ENCODE results near the gene LCE2C. TPM values are rescaled to one million over a fixed set of nuclear protein-coding genes. Genes with fewer than 3 reads are reported as not detected.
"Not testable (repeated sequence)": the region's sequence is repeated elsewhere in the genome, so short reads cannot be mapped to it uniquely, and the experiment has no call there.

LCE2C gene
- total RNA-seq, 1 donor = not detected

DNA sequence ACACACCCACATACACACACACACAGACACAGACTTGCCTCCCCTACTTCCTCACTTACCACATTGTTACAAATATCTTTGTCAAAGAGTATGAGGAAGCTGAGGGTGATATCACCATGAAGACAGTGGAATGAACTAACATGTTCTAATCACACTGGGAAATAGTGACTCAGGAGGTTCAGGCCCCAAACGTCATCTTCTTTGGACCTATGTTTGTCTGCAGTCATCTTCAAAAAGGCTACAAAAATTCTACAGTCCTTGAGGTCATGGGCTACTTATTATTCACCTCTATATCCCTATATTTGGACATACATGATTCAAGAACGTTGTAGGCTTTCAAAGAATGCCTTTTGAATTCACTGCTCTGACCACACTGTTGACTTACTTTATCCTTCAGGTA is 2.1 kb upstream of the LCE2C start:
- no peak overlapping the region for H3K4me3 ChIP-seq (ENCODE audit: low read depth, low read length)
- no peak for DNase-seq (ENCODE audit: low read depth)
- TF ChIP-seq, protein P1, sequence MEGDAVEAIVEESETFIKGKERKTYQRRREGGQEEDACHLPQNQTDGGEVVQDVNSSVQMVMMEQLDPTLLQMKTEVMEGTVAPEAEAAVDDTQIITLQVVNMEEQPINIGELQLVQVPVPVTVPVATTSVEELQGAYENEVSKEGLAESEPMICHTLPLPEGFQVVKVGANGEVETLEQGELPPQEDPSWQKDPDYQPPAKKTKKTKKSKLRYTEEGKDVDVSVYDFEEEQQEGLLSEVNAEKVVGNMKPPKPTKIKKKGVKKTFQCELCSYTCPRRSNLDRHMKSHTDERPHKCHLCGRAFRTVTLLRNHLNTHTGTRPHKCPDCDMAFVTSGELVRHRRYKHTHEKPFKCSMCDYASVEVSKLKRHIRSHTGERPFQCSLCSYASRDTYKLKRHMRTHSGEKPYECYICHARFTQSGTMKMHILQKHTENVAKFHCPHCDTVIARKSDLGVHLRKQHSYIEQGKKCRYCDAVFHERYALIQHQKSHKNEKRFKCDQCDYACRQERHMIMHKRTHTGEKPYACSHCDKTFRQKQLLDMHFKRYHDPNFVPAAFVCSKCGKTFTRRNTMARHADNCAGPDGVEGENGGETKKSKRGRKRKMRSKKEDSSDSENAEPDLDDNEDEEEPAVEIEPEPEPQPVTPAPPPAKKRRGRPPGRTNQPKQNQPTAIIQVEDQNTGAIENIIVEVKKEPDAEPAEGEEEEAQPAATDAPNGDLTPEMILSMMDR (IDR thresholded peaks at IDR 0.05; ENCODE audit: insufficient read depth, low read depth, low read length) = no peak

DNA sequence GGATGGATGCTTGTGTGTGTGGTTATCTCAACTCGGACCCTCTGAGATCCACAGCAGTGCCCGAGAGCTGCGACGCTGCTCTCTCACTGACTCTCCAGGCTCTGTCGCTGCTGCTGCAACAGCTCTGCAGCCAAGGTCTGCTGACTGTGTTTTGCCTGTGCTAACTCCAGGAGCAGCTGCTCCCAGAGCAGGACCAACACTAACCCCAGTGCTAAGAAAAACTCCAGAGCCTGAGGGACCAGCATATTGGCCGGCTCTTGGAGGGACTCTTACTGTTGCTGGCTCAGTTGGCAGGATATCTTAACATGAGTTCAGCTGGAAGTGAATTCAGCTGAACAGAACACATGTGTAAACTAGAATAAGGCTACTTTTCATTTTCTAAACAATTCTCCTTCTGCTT is 4.4 kb downstream of the LCE2C start:
- TF ChIP-seq, protein P1 (IDR thresholded peaks at IDR 0.05; ENCODE audit: insufficient read depth, low read depth, low read length) = no peak
- DNase-seq (ENCODE audit: low read depth) = no peak
- H3K4me3 ChIP-seq (ENCODE audit: low read depth, low read length) = no peak overlapping the region

DNA sequence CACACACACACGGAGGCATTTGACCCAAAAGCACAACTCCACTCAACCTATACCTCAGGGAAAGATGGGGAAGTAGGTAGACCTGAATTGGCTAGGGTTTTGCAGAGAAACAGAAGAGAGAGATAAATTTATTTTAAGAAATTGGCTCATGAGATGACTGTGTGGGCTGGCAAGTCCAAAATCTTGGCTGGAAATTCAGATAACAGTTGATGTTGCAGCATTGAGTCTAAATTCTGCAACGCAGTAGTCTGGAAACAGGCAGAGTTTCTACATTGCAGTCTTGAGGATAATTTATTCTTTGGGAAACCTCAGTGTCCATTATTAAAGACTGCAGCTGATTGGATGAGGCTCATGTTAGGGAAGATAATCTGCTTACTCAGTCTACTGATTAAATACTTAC is 6.5 kb downstream of the LCE2C start:
- TF ChIP-seq, protein P1 (IDR thresholded peaks at IDR 0.05; ENCODE audit: insufficient read depth, low read depth, low read length) = no peak
- no peak for DNase-seq (ENCODE audit: low read depth)
- H3K4me3 ChIP-seq (ENCODE audit: low read depth, low read length) = no peak overlapping the region

DNA sequence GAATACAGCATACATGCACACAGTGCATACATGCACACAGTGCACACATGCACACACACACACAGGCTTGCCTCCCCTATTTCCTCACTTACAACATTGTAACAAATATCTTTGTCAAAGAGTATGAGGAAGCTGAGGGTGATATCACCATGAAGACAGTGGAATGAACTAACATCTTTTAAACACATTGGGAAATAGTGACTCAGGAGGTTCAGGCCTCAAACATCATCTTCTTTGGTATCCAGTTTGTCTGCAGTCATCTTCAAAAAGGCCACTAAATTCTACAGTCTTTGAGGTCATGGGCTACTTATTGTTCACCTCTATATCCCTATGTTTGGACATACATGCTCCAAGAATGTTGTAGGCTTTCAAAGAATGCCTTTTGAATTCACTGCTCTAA is 8.8 kb downstream of the LCE2C start:
- TF ChIP-seq, protein P1 (IDR thresholded peaks at IDR 0.05; ENCODE audit: insufficient read depth, low read depth, low read length) = no peak
- DNase-seq (ENCODE audit: low read depth) = no peak
- no peak overlapping the region for H3K4me3 ChIP-seq (ENCODE audit: low read depth, low read length)

DNA sequence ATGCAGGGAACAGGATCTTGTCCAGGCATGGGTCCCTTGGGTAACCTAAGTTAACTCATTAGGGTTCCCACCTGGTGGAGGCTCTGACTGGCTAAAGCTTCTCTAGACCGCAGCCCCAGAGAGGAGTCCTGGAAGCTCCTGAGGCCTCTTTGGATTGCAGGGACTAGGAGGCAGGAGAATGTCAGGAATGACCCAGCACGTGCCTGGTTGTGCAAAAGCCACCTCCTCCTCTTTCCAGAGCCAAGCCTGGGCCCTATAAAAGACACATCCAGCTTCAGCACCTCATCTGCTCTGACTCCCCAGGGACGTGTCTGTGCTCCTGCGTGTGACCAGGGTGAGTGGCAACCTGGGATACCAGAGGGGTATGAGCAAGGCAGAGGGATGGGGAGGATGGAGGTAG is 10.7 kb downstream of the LCE2C start, which contains the start of gene LCE2B:
LCE2B (plus strand) TSS at position 301 of the 400 bp plus-strand sequence. CDS start 721 bp downstream, outside the sequence.
- not testable (repeated sequence) for H3K4me3 ChIP-seq (ENCODE audit: low read depth, low read length); DNase-seq (ENCODE audit: low read depth)

DNA sequence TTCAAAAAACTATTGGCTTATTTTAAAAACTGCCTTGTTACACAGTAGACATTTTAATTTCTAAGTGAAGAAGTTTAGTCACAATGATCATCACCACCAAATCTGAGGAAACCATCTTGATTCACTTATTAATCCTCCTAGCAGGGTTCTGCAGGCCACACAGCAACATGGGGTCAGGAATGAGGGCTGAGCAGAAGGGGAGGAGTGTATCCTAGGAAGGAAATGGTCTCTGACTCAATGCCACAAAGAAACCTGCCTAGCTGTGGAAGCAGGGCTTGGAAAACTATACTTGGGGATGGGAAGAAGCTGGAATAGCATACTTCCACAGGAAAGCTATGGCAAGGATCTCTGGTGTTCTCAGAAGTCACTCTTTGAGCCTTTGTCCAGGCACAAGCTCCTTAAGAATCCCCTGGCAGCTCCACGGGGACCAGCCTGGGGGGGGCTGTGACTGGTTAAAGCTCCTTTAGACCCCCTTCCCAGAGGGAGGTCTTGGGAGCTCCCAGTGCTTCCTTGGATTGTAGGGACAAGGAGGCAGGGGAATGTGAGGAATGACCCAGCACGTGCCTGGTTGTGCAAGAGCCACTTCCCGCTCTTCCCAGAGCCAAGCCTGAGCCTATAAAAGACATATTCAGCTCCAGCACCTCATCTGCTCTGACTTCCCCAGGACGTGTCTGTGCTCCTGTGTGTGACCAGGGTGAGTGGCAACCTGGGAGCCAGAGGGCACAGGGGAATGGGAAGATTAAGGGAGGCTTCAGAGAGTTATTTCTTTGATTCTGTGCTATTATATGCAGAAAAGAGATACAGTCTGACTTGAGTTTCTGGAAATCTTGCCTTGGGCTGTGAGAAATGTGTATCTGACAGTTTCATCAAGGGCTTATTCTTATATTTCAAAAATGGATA is 22.9 kb downstream of the LCE2C start, which contains the start of gene LCE2A:
LCE2A (plus strand) TSS at position 645 of the 900 bp plus-strand sequence. CDS start 557 bp downstream, outside the sequence.
- H3K4me3 ChIP-seq (ENCODE audit: low read depth, low read length) = no peak within 1 kb of the TSS
- no peak for DNase-seq (ENCODE audit: low read depth)
- TF ChIP-seq, protein P1 (IDR thresholded peaks at IDR 0.05; ENCODE audit: insufficient read depth, low read depth, low read length) = no peak

DNA sequence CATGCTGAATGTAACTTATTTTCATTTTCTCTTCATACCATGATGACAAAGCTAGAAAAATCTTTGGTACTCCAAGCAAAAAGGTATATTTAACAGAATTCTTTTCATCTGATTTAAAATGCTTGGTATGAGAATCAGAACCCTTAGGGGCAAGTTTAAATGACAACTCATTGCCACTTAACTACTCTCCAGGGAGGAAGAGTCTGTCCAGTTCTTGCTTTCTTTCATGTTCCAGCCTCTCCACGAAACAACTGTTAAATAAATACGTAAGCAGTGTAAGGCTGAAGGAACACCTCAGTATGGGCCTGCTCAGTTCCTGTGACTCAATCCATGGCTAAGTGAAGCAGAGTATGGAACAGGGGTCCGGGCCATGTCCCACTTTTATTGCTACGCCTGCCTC is 24.7 kb downstream of the LCE2C start:
- no peak for DNase-seq (ENCODE audit: low read depth)
- TF ChIP-seq, protein P1 (IDR thresholded peaks at IDR 0.05; ENCODE audit: insufficient read depth, low read depth, low read length) = no peak
- H3K4me3 ChIP-seq (ENCODE audit: low read depth, low read length) = no peak overlapping the region

Measured in fibroblast of villous mesenchyme (primary cell).